ENCODE measurements around the gene LIME1. TPM values are rescaled to one million over a fixed set of nuclear protein-coding genes. Genes with fewer than 3 reads are reported as not detected.

The LIME1 gene
- total and polyA plus RNA-seq, 2 of the 8 experiments (the other 6 are each of a cell fraction or from before 2014, with no cell fraction given): 4.5 to 5.9 TPM

- no peak for TF ChIP-seq CHD7 (IDR thresholded peaks at IDR 0.05; ENCODE audit: insufficient replicate concordance, low read length)
- no peak for TF ChIP-seq BACH1 (IDR thresholded peaks at IDR 0.05; ENCODE audit: low read length)
- no peak for TF ChIP-seq TBP (IDR thresholded peaks at IDR 0.05; ENCODE audit: low read depth, low read length)
- TF ChIP-seq GABPA (IDR thresholded peaks at IDR 0.05; ENCODE audit: borderline replicate concordance, insufficient read depth, low read length): no peak
- TF ChIP-seq NANOG (IDR thresholded peaks at IDR 0.05; ENCODE audit: insufficient read depth, low read depth, low read length, poor library complexity, severe bottlenecking): no peak
- TF ChIP-seq RBBP5 (IDR thresholded peaks at IDR 0.05; ENCODE audit: borderline replicate concordance, low read depth, low read length): no peak
- no peak for TF ChIP-seq POU5F1 (IDR thresholded peaks at IDR 0.05; ENCODE audit: low read depth, low read length)
- TF ChIP-seq EP300 (IDR thresholded peaks at IDR 0.05; ENCODE audit: borderline replicate concordance in 1 of 2, low read depth in 2 of 2, low read length in 2 of 2): no peak
- TF ChIP-seq KDM4A (IDR thresholded peaks at IDR 0.05; ENCODE audit: low read depth, low read length, severe bottlenecking): no peak
- no peak for TF ChIP-seq MAFK (IDR thresholded peaks at IDR 0.05; ENCODE audit: low read depth, low read length)
These were observed 33.6 kb upstream of the LIME1 start (continued) for GRCh38 chr20:63702751-63703470.
